HG03025 (cell line): ENCODE results near the gene NMT1.
A peak's percentile ranks its signal among the peaks of the same experiment; 100 is the strongest.

Source experiments
- ATAC-seq: cut with Tn5 transposase; IDR thresholded peaks from one replicate; pipeline ENCODE4 v1.9.1; 2021; ENCODE audit warnings: mild to moderate bottlenecking, moderate library complexity; ENCODE audit not compliant: unreplicated experiment, low FRiP score

The NMT1 gene

GRCh38 chr17:45148183-45149036 is 87.3 kb downstream of the NMT1 start, which contains the start of gene HEXIM1:
Gene HEXIM1 (plus strand): TSS chr17:45148475. CDS start chr17:45149191, 716 bp downstream.
- peak; percentile 63 for ATAC-seq

- ATAC-seq, result no peak
Measured at GRCh38 chr17:45149037-45149668, 88.0 kb downstream of the NMT1 start.

- no peak for ATAC-seq
Measured at GRCh38 chr17:45149669-45150664, 88.8 kb downstream of the NMT1 start.

GRCh38 chr17:45150911-45151809 is 90.0 kb downstream of the NMT1 start:
- ATAC-seq, result no peak

GRCh38 chr17:45155029-45155428 is 93.9 kb downstream of the NMT1 start:
- no peak for ATAC-seq

GRCh38 chr17:45155483-45155882 is 94.4 kb downstream of the NMT1 start:
- ATAC-seq, result no peak

GRCh38 chr17:45156242-45156641 is 95.1 kb downstream of the NMT1 start:
- no peak for ATAC-seq
